GM23338 (cell line): ENCODE measurements around the gene ISCA1. TPM values are rescaled to one million over a fixed set of nuclear protein-coding genes. Genes with fewer than 3 reads are reported as not detected.

Source experiments
- ATAC-seq: fragments of 200-7000 bp; cut with Tn5 transposase; 3 replicates; pipeline ENCODE4 v1.9.1; 2020
- DNase-seq: peaks from one replicate; pipeline ENCODE4 v3.0.0-alpha.2; 2015; ENCODE audit warnings: low spot score
- H2AFZ ChIP-seq: fragments of 200-600 bp; sonication (generic); 2 replicates; pipeline ENCODE4 v1.8.0; 2016; ENCODE audit warnings: antibody characterized with exemption, mild to moderate bottlenecking, moderate library complexity
- H3F3A ChIP-seq: fragments of 200-600 bp; sonication (generic); replicated peaks from 2 replicates; pipeline ENCODE4 v1.8.0; 2017; ENCODE audit warnings: antibody characterized with exemption, mixed run types, low read depth
- H3K27ac ChIP-seq: fragments of 200-600 bp; sonication (generic); 2 replicates; pipeline ENCODE4 v1.6.1; 2016; ENCODE audit warnings: low read depth
- H3K27me3 ChIP-seq: fragments of 200-600 bp; sonication (generic); 2 replicates; pipeline ENCODE4 v1.8.0; 2016; ENCODE audit warnings: mild to moderate bottlenecking, mixed run types, moderate library complexity; ENCODE audit not compliant: insufficient read depth
- H3K36me3 ChIP-seq: fragments of 200-600 bp; sonication (generic); 2 replicates; pipeline ENCODE4 v1.8.0; 2016; ENCODE audit warnings: mild to moderate bottlenecking; ENCODE audit not compliant: insufficient read depth
- H3K4me1 ChIP-seq: fragments of 200-600 bp; sonication (generic); 2 replicates; pipeline ENCODE4 v1.8.0; 2016; ENCODE audit warnings: mild to moderate bottlenecking, moderate library complexity; ENCODE audit not compliant: insufficient read depth
- H3K4me2 ChIP-seq: fragments of 200-600 bp; sonication (generic); 2 replicates; pipeline ENCODE4 v1.7.1; 2017; ENCODE audit warnings: mixed run types
- H3K4me3 ChIP-seq: fragments of 200-600 bp; sonication (generic); 2 replicates; pipeline ENCODE4 v1.6.1; 2016; ENCODE audit warnings: mixed run types
- H3K79me2 ChIP-seq: fragments of 200-600 bp; sonication (generic); replicated peaks from 2 replicates; pipeline ENCODE4 v1.8.0; 2017; ENCODE audit warnings: mild to moderate bottlenecking; ENCODE audit not compliant: insufficient read depth
- H3K9me2 ChIP-seq: fragments of 200-600 bp; sonication (generic); 2 replicates; pipeline ENCODE4 v1.8.0; 2017; ENCODE audit not compliant: insufficient read depth
- H4K20me1 ChIP-seq: fragments of 200-600 bp; sonication (generic); replicated peaks from 2 replicates; pipeline ENCODE4 v1.8.0; 2017; ENCODE audit warnings: mild to moderate bottlenecking; ENCODE audit not compliant: insufficient read depth
- H3K27ac Mint-ChIP-seq: 2 replicates; pipeline ENCODE4 v1.8.0; 2020; ENCODE audit warnings: inconsistent platforms, mild to moderate bottlenecking, moderate library complexity, mixed read lengths
- H3K27me3 Mint-ChIP-seq: 3 replicates; pipeline ENCODE4 v1.8.0; 2022; ENCODE audit warnings: low read depth, mild to moderate bottlenecking, moderate library complexity, mixed read lengths, inconsistent platforms; ENCODE audit not compliant: insufficient read depth, poor library complexity
- H3K36me3 Mint-ChIP-seq: 3 replicates; pipeline ENCODE4 v1.8.0; 2021; ENCODE audit warnings: low read depth, mild to moderate bottlenecking, inconsistent platforms, moderate library complexity, mixed read lengths
- H3K4me1 Mint-ChIP-seq: 3 replicates; pipeline ENCODE4 v1.8.0; 2020; ENCODE audit warnings: mild to moderate bottlenecking, inconsistent platforms, mixed read lengths
- H3K4me3 Mint-ChIP-seq: 3 replicates; pipeline ENCODE4 v1.8.0; 2021; ENCODE audit warnings: moderate library complexity, mild to moderate bottlenecking, inconsistent platforms, mixed read lengths
- H3K9me3 Mint-ChIP-seq: 3 replicates; pipeline ENCODE4 v1.8.0; 2020; ENCODE audit warnings: moderate library complexity, mild to moderate bottlenecking, inconsistent platforms, mixed read lengths
- CREB1 ChIP-seq: fragments of 250-450 bp; sonication (Bioruptor Pico); IDR thresholded peaks from 2 replicates; pipeline ENCODE4 v1.5.0; 2020; ENCODE audit warnings: low read depth, mild to moderate bottlenecking, moderate library complexity
- EZH2 ChIP-seq: fragments of 200-600 bp; sonication (generic); IDR thresholded peaks from one replicate; pipeline ENCODE4 v1.8.0; 2017; ENCODE audit warnings: antibody characterized with exemption, mild to moderate bottlenecking, low read depth; ENCODE audit not compliant: unreplicated experiment
- EZH2phosphoT487 ChIP-seq: fragments of 200-600 bp; sonication (generic); IDR thresholded peaks from one replicate; pipeline ENCODE4 v1.8.1; 2018; ENCODE audit warnings: antibody characterized with exemption; ENCODE audit not compliant: unreplicated experiment
- JUNB ChIP-seq: IDR thresholded peaks from one replicate; pipeline ENCODE4 v1.6.1; 2016; ENCODE audit warnings: antibody characterized with exemption; ENCODE audit not compliant: unreplicated experiment
- NANOG ChIP-seq: IDR thresholded peaks from 2 replicates; pipeline ENCODE4 v1.6.1; 2016; ENCODE audit warnings: antibody characterized with exemption, borderline replicate concordance
- POLR2AphosphoS5 ChIP-seq: IDR thresholded peaks from 2 replicates; pipeline ENCODE4 v1.6.1; 2016; ENCODE audit warnings: antibody characterized with exemption, low read depth
- STAT1 ChIP-seq: IDR thresholded peaks from one replicate; pipeline ENCODE4 v1.6.1; 2016; ENCODE audit warnings: antibody characterized with exemption; ENCODE audit not compliant: unreplicated experiment
- ZNF114 ChIP-seq: fragments of 250-450 bp; sonication (Bioruptor Pico); IDR thresholded peaks from 2 replicates; pipeline ENCODE4 v1.5.0; 2020; ENCODE audit warnings: mild to moderate bottlenecking, moderate library complexity
- ZNF331 ChIP-seq: fragments of 250-450 bp; sonication (Bioruptor Pico); IDR thresholded peaks from 2 replicates; pipeline ENCODE4 v1.5.0; 2020; ENCODE audit warnings: low read depth, mild to moderate bottlenecking, moderate library complexity
- polyA plus RNA-seq: library from polyadenylated mRNA; unstranded; fragments of >200 nt; fragmentation: Nextera tagmentation; extraction: Ambion mirVana; gene quantifications from 2 replicates; pipeline ENCODE4 v1.2.1, GENCODE V29; 2016
- total RNA-seq: library from RNA; depleted of rRNA; stranded (reverse); fragments of >200 nt; shearing (Covaris generic); gene quantifications from 2 replicates; pipeline ENCODE4 v1.2.3, GENCODE V29; 2014
- TF ChIP-seq, protein P1 (sequence below): IDR thresholded peaks from one replicate; pipeline ENCODE4 v1.6.1; 2018; ENCODE audit warnings: antibody characterized with exemption; ENCODE audit not compliant: unreplicated experiment
- TF ChIP-seq, protein P2 (sequence below): IDR thresholded peaks from 2 replicates; pipeline ENCODE4 v1.6.1; 2016; ENCODE audit warnings: antibody characterized with exemption
- TF ChIP-seq, protein P3 (sequence below): fragments of 250-450 bp; sonication (Bioruptor Pico); IDR thresholded peaks from 2 replicates; pipeline ENCODE4 v1.5.0; 2020; ENCODE audit warnings: mild to moderate bottlenecking, moderate library complexity
- TF ChIP-seq, protein P4 (sequence below), 2 experiments: fragments of 200-600 bp in 1 of 2; sonication (generic) in 1 of 2; conservative IDR thresholded peaks; 2 replicates each; pipeline versions ENCODE4 v1.5.1 to v1.6.1; 2016 to 2017; ENCODE audit warnings: antibody characterized with exemption in 2 of 2, low read depth in 2 of 2, mild to moderate bottlenecking in 2 of 2, moderate library complexity in 1 of 2

Gene ISCA1
- total and polyA plus RNA-seq, 2 experiments from 2014 or later, result 54.9 to 61.0 TPM

DNA sequence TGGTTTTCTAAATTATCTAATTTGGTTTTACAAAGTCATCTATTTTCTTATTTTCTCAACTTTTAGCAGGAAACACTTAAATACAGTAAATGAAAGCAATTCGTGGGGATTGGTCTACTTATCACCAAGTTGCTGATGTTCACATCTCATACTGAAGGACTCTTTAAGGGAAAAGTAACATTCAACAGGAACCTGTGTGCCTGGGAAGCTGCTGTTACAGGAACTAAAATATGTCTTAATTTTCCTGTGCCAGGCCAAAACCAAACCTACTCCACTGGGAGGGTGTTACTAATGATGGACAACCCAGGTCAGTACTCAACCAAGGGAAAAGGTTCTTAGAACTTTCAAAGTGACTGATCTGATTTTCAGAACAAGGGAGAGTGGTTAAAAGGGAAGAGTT, 5.3 kb downstream of the ISCA1 start:
- Histone ChIP-seq H3F3A (0 out of 2 replicates have a peak, but pooled peaks cover 3% of the 10 kb centered on the region), H2AFZ (no peak overlapping the region), H3K4me3 (no peak overlapping the region), H3K4me2 (no peak overlapping the region), H3K79me2 (peaks cover 81% of the 10 kb centered on the region), H3K9me2 (no peaks in the 10 kb centered on the region), H3K27ac (no peak overlapping the region), H4K20me1 (peaks cover 20% of the 10 kb centered on the region), H3K36me3 (peaks cover 11% of the 10 kb centered on the region; the same call in 1 of the 2 replicates), H3K27me3 (no peaks in the 10 kb centered on the region), H3K4me1 (no peaks in the 10 kb centered on the region; the same call in 1 of the 2 replicates)
- TF ChIP-seq, protein P1, sequence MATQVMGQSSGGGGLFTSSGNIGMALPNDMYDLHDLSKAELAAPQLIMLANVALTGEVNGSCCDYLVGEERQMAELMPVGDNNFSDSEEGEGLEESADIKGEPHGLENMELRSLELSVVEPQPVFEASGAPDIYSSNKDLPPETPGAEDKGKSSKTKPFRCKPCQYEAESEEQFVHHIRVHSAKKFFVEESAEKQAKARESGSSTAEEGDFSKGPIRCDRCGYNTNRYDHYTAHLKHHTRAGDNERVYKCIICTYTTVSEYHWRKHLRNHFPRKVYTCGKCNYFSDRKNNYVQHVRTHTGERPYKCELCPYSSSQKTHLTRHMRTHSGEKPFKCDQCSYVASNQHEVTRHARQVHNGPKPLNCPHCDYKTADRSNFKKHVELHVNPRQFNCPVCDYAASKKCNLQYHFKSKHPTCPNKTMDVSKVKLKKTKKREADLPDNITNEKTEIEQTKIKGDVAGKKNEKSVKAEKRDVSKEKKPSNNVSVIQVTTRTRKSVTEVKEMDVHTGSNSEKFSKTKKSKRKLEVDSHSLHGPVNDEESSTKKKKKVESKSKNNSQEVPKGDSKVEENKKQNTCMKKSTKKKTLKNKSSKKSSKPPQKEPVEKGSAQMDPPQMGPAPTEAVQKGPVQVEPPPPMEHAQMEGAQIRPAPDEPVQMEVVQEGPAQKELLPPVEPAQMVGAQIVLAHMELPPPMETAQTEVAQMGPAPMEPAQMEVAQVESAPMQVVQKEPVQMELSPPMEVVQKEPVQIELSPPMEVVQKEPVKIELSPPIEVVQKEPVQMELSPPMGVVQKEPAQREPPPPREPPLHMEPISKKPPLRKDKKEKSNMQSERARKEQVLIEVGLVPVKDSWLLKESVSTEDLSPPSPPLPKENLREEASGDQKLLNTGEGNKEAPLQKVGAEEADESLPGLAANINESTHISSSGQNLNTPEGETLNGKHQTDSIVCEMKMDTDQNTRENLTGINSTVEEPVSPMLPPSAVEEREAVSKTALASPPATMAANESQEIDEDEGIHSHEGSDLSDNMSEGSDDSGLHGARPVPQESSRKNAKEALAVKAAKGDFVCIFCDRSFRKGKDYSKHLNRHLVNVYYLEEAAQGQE, result no peak
- TF ChIP-seq POLR2AphosphoS5, result no peak
- no peak for TF ChIP-seq ZNF114 (CRISPR knock-in tag)
- no peak for TF ChIP-seq NANOG
- TF ChIP-seq, protein P2, sequence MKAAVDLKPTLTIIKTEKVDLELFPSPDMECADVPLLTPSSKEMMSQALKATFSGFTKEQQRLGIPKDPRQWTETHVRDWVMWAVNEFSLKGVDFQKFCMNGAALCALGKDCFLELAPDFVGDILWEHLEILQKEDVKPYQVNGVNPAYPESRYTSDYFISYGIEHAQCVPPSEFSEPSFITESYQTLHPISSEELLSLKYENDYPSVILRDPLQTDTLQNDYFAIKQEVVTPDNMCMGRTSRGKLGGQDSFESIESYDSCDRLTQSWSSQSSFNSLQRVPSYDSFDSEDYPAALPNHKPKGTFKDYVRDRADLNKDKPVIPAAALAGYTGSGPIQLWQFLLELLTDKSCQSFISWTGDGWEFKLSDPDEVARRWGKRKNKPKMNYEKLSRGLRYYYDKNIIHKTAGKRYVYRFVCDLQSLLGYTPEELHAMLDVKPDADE, result no peak
- TF ChIP-seq CREB1 (CRISPR knock-in tag), result no peak
- TF ChIP-seq, protein P3, sequence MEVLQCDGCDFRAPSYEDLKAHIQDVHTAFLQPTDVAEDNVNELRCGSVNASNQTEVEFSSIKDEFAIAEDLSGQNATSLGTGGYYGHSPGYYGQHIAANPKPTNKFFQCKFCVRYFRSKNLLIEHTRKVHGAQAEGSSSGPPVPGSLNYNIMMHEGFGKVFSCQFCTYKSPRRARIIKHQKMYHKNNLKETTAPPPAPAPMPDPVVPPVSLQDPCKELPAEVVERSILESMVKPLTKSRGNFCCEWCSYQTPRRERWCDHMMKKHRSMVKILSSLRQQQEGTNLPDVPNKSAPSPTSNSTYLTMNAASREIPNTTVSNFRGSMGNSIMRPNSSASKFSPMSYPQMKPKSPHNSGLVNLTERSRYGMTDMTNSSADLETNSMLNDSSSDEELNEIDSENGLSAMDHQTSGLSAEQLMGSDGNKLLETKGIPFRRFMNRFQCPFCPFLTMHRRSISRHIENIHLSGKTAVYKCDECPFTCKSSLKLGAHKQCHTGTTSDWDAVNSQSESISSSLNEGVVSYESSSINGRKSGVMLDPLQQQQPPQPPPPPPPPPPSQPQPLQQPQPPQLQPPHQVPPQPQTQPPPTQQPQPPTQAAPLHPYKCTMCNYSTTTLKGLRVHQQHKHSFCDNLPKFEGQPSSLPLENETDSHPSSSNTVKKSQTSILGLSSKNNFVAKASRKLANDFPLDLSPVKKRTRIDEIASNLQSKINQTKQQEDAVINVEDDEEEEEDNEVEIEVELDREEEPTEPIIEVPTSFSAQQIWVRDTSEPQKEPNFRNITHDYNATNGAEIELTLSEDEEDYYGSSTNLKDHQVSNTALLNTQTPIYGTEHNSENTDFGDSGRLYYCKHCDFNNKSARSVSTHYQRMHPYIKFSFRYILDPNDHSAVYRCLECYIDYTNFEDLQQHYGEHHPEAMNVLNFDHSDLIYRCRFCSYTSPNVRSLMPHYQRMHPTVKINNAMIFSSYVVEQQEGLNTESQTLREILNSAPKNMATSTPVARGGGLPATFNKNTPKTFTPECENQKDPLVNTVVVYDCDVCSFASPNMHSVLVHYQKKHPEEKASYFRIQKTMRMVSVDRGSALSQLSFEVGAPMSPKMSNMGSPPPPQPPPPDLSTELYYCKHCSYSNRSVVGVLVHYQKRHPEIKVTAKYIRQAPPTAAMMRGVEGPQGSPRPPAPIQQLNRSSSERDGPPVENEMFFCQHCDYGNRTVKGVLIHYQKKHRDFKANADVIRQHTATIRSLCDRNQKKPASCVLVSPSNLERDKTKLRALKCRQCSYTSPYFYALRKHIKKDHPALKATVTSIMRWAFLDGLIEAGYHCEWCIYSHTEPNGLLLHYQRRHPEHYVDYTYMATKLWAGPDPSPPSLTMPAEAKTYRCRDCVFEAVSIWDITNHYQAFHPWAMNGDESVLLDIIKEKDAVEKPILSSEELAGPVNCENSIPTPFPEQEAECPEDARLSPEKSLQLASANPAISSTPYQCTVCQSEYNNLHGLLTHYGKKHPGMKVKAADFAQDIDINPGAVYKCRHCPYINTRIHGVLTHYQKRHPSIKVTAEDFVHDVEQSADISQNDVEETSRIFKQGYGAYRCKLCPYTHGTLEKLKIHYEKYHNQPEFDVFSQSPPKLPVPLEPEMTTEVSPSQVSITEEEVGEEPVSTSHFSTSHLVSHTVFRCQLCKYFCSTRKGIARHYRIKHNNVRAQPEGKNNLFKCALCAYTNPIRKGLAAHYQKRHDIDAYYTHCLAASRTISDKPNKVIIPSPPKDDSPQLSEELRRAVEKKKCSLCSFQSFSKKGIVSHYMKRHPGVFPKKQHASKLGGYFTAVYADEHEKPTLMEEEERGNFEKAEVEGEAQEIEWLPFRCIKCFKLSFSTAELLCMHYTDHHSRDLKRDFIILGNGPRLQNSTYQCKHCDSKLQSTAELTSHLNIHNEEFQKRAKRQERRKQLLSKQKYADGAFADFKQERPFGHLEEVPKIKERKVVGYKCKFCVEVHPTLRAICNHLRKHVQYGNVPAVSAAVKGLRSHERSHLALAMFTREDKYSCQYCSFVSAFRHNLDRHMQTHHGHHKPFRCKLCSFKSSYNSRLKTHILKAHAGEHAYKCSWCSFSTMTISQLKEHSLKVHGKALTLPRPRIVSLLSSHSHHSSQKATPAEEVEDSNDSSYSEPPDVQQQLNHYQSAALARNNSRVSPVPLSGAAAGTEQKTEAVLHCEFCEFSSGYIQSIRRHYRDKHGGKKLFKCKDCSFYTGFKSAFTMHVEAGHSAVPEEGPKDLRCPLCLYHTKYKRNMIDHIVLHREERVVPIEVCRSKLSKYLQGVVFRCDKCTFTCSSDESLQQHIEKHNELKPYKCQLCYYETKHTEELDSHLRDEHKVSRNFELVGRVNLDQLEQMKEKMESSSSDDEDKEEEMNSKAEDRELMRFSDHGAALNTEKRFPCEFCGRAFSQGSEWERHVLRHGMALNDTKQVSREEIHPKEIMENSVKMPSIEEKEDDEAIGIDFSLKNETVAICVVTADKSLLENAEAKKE (CRISPR knock-in tag), result no peak
- TF ChIP-seq STAT1, result no peak
- no peak for TF ChIP-seq EZH2
- no peak for TF ChIP-seq ZNF331 (CRISPR knock-in tag)
- TF ChIP-seq, protein P4, sequence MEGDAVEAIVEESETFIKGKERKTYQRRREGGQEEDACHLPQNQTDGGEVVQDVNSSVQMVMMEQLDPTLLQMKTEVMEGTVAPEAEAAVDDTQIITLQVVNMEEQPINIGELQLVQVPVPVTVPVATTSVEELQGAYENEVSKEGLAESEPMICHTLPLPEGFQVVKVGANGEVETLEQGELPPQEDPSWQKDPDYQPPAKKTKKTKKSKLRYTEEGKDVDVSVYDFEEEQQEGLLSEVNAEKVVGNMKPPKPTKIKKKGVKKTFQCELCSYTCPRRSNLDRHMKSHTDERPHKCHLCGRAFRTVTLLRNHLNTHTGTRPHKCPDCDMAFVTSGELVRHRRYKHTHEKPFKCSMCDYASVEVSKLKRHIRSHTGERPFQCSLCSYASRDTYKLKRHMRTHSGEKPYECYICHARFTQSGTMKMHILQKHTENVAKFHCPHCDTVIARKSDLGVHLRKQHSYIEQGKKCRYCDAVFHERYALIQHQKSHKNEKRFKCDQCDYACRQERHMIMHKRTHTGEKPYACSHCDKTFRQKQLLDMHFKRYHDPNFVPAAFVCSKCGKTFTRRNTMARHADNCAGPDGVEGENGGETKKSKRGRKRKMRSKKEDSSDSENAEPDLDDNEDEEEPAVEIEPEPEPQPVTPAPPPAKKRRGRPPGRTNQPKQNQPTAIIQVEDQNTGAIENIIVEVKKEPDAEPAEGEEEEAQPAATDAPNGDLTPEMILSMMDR (conservative IDR thresholded peaks at IDR 0.05; ENCODE audit: low read depth in 2 of 2), result no peak
- TF ChIP-seq JUNB, result no peak
- no peak for TF ChIP-seq EZH2phosphoT487
- Mint-ChIP-seq H3K4me1 (peaks cover 22% of the 10 kb centered on the region), H3K27me3 (peaks cover 3% of the 10 kb centered on the region), H3K27ac (no peak overlapping the region; the same call in 1 of the 2 replicates), H3K4me3 (no peak overlapping the region), H3K36me3 (peaks cover 22% of the 10 kb centered on the region), H3K9me3 (no peaks in the 10 kb centered on the region; the same call in 2 of the 3 replicates)
- DNase-seq (no peak), ATAC-seq (no peak)
